GM19035 (cell line): Measurements from ENCODE around the gene SYDE1.

Experiments used
- ATAC-seq: cut with Tn5 transposase; IDR thresholded peaks from one replicate; pipeline ENCODE4 v1.9.1; 2021; ENCODE audit not compliant: unreplicated experiment

Gene SYDE1

GRCh38 chr19:15108845-15109767 is 1.9 kb downstream of the SYDE1 start:
- ATAC-seq = no peak

GRCh38 chr19:15109768-15110417 is 2.7 kb downstream of the SYDE1 start:
- ATAC-seq = no peak

GRCh38 chr19:15110418-15110815 is 3.2 kb downstream of the SYDE1 start:
- ATAC-seq = no peak

DNA sequence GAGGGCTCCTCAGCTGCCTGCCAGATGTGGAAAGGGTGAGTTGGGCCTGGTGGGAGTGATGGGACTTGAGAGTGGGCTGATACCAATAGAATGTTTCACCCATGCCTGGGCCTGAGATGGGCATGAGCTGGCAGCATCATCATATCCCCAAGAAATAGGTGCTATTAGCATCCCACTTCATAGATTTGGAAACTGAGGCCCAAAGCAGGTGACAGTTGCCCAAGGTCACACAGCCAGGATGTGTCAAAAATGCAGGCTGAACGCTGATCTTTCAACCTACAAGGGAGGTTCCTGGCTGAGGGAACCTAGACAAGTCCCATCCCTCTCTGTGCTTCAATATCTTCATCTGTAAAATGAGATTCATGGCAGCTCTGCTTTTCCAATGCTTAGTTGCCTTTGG is 4.6 kb downstream of the SYDE1 start:
- no peak for ATAC-seq

GRCh38 chr19:15112385-15112784 is 5.2 kb downstream of the SYDE1 start:
- ATAC-seq = no peak

DNA sequence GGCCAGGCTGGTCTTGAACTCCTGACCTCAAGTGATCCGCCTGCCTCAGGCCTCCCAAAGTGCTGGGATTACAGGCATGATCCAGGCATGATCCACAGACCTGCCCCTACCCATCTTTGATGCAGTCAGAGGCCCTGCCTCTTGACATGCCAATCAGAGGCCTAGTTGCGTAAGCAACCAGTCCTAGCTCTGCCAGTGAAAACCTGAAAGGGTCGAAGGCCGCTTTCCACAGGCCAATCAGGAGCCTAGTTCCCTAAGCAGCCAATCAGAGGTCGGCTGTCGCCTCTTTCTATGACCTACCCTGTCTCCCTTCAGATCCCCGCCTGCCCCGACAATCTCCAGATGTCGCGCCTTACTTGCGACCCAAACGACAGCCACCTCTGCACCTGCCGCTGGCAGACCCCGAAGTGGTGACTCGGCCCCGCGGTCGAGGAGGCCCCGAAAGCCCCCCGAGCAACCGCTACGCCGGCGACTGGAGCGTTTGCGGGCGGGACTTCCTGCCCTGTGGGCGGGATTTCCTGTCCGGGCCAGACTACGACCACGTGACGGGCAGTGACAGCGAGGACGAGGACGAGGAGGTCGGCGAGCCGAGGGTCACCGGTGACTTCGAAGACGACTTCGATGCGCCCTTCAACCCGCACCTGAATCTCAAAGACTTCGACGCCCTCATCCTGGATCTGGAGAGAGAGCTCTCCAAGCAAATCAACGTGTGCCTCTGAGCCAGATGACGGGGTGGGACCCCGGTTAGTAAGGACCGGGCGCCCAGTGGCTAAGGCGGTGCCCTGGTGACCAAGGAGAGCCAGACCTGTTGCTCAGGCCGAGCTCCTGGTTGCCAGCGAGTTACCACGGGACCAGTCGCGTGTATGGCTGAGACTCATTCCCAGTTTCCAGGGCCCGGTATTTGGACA is 6.3 kb downstream of the SYDE1 start:
- no peak for ATAC-seq

- ATAC-seq = no peak
Measured at GRCh38 chr19:15114153-15114540, 6.9 kb downstream of the SYDE1 start.

DNA sequence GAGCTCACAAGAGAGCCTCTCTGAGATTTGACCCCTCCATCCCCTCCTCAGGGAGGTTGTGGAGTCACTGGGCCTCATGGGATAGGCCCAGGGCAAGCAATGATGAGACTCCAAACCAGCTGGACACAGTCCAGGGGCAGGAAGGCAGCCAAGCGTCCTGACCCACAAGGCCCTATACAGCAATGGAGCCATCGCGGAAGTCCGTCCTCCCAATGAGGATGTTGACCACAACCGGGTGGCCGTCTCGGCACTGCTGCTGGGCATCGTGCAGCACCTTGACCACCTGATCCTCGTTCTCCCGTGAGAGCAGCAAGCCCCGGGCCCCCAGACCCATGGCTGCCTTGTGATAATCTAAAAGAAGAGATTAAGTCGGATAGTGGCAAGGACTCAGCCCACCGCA is 7.9 kb downstream of the SYDE1 start:
- ATAC-seq = no peak

DNA sequence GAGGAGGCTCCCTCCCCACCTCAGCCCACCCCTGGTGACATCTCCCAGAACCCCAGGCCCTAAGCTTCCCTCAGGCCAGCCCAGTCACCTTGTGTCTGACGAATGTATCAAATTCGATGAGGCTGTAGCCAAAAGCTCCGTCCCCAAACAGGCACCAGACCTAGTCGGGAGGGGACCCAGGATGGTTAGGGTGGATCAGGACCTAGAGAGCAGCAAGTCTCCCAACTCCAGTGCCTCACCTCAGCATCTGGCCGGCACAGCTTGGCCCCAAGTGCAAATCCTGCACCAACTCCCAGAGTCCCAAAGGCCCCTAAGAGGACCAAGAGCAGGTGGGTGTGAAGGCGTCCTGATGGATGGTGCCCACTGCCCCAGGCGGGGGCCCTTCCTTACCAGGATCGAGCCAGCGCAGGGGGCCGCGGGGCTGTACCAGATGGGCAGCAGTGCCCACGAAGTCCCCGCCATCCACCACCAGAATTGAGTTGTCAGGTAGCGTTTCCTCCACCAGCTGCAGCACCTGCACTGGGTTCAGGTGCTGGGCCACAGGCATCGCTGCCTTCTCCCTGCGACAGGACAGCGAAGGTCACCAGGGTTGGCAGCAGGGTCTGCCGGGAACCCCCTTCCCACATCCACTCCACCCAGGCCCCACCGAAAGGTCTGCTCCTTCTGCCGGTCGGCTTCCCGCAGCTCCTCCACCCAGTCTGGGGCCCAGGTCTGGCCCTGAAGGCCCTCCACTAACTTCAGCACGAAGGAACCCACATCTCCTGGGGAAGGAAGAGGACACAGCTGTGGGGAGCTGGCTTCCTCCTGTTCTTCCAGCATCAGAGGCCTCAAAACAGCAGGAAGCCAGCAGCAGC is 8.8 kb downstream of the SYDE1 start:
- no peak for ATAC-seq

- ATAC-seq = no peak
Measured at GRCh38 chr19:15116856-15117255, 9.7 kb downstream of the SYDE1 start.

DNA sequence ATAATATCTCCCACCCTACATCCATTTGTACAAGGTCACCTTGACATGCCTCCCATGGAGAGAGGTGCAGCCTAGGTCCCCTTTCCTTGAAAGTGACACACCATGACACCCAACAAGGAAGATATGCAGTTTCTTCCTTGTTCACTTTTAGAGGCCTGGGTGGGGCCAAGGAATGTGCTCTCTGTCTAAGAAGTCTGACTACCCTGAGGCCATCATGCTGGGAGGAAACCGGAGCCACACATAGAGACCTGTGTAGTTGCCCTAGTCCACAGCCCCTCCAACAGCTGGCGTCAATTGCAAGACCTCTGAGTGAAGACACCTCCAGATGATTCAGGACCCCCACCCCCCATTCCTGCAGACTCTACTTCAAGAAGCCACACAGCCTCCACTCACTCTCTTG is 11.0 kb downstream of the SYDE1 start:
- ATAC-seq = no peak

DNA sequence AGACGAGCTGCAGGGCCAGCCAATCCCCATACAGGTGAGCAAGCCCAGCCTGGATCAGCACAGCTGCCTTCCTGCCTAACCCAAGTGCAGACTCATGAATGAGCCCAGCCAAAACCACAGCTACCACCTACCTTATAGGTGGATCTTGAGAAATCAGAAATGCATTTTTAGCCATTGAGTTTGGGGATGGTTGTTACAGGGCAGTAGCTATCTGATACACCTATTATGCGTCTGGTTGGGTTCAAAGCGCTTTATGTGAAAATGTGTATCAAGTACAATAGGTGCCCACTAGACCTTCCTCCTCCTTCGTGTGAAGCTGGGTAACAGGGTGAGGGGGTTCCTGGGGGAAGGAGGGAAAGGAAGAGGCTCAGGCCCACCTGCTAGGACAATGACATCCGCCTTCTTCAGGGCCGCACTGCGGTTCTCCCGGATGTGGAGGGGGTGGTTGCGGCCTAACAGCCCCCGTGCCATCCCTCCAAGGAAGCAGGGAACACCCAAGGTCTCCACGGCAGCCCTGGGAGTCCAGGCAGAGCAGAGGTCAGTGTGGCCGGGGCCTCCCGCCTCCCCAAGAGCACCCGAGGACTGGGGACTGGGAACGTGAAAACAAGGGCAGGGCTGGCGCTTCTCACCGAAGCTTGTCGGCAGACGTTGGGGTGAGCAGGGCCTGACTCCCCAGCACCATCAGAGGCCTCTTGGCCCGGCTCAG is 11.7 kb downstream of the SYDE1 start:
- no peak for ATAC-seq

DNA sequence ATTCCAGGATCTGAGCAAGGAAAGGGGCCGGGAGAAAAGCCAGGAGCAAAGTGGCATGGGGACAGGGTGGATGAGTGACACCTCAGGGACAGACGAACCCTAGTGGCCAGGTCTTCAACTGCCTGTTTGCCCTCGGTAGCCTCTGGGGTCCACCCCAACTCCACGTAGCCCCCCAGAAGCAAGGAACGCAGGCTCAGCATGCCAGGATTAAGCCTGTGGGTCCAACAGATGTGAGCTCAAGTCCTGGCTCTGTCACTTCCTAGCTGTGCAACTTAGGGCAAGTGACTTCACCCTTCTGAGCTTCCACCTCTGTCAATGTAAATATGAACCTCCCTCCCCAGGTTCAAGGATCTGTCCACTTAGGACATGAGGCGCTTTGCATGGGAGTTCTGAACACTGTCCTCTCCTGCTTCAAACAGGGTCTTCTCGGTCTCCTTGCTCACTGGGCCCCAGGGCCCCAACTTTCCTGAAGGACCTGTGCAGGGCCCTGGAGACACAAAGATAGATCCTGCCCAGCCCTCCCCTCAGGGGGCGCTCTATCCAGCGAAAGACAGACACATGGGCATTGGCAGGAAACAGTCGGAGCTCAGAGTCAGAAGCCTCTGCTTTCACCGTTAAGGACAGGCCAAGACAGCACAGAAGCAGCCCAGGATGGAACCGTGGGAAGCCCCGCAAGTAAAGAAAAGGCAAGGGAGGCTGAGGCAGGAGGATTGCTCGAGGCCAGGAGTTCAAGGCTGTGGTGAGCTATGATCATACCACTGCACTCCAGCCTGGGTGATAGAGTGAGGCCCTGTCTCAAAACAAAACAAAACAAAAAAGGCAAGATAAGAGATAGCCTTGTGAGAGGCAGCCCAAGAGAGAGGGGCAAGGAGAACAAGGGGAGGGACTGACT is 13.2 kb downstream of the SYDE1 start:
- no peak for ATAC-seq

DNA sequence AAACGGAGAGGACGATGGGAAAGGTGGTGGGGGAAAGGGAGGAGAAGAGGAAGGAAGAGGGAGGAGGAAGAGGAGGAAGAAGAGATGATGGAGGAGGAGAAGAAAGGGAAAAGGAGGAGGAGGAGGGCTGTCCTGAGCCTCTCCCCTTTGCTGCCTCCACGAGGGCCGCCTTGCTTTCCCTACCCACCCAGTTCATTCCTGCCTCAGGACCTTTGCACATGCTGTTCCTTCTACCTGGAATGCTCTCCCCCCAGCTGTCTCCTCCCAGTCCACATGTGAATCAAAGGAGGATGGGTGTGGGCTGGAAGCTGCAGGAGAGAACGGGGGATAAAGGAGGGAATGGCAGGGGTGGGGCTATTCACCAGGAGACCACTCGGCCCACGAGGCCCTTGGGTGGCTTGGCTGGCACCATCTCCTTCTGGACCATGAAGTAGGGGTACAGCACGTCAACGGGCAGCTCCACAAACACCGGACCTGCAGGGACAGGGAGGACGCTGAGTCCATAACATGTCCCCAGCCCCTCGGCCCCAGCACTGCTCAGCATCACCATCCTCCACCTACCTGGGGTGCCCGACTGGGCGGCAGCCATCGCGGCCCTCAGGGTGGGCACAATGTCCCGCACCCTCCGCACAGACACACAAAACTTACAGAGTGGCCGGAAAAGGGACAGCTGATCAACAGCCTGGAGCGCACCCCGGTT is 15.3 kb downstream of the SYDE1 start:
- no peak for ATAC-seq

DNA sequence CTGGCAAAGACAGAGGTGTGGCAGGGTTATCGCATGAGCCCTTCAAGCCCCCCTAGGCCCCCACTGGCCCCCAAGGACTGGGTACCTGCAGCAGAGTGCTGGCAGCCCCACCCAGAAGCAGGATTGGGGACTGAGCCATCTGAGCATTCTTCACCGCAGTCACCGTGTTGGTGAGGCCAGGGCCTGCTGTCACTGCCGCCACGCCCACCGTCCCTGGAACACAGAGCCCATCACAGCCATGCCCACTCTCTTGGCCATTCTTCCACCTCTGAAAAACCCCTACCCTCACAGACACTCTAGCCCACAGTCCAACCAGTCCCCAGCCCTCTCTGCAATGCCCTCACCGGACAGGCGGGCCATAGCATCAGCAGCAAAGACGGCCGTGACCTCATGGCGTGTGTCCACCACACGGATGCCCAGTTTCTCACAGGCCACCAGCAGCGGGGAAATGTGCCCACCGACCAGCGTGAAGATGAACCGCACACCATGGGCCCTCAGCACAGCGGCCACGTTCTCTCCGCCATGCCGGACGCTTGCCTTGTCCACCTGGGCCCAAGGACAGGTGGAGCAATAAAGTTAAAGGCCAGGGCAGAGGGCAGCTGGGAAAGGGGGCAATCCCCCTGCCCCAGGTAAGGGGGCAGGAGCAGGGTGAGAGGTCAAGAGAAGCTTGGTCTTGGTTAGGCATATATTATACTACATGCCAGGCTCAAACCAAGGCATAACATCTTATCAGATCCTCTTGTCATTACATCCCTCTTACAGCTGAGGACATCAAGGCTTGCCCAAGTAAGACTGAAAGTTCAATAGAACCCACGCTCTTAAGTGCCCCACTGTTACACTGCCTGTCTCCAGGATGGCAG is 16.1 kb downstream of the SYDE1 start:
- no peak for ATAC-seq

DNA sequence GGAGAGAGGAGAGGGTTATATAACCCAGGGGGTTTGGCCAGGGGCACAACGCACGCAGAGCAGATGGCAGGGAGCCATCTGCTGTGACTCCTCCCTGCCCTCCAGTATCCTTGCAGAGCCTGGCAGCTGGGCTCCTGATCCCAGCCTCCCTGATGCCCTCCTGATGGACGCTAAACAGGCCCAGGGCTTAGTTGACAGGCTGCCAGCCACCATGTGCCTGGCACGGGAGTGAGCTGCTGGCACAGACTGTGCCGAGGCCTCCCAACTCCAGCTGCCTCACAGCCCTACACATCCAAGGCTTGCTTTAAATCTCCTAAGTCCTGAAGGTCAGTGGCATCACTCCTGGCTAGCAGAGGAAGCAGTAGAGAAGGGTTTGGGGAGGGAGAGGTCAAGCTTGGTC is 16.7 kb downstream of the SYDE1 start:
- no peak for ATAC-seq

- ATAC-seq = no peak
Measured at GRCh38 chr19:15124572-15125231, 17.5 kb downstream of the SYDE1 start.
